ENCODE data around the gene TAS1R2. TPM values are rescaled to one million over a fixed set of nuclear protein-coding genes. Genes with fewer than 3 reads are reported as not detected.

The TAS1R2 gene
- total RNA-seq, 1 donor from 2014 or later, result not detected

DNA sequence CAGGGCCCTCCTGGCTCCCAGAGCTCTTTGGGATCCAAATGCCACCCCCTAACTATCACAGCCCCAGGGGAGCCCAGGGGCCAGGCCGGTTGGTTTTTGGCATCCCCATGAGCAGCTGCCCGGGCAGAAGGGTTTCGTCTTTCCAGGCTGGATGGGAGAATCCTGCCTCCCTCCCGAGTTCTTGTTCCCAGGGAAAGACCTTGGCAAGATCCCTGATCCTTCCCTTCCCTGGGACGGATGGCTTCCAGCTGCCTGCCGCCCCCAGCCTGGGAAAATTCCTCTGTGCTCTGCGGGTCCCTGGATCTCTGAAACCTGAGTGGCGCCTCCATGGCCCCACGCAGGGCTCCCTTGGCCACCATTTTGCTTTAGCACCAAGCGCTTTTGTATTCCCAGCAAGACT is 55.6 kb downstream of the TAS1R2 start:
- peaks cover 8% of the 10 kb centered on the region for H3K27me3 Mint-ChIP-seq (ENCODE audit: insufficient read depth, low read depth)
- H3K4me1 Mint-ChIP-seq, result peaks cover 5% of the 10 kb centered on the region
- H3K4me3 Mint-ChIP-seq, result no peak overlapping the region
- H3K4me2 ChIP-seq, result no peak overlapping the region
- H3K27ac Mint-ChIP-seq, result no peak overlapping the region
- no peak overlapping the region for H3K4me3 ChIP-seq
- H4K20me1 ChIP-seq (ENCODE audit: low read depth), result no peaks in the 10 kb centered on the region
- H3K9me3 Mint-ChIP-seq, result no peaks in the 10 kb centered on the region
- no peak overlapping the region for H3K9ac ChIP-seq
- H3K36me3 Mint-ChIP-seq, result no peaks in the 10 kb centered on the region
- no peak for DNase-seq (ENCODE audit: low spot score)
- no peak overlapping the region for H3K27ac ChIP-seq
- no peaks in the 10 kb centered on the region for H3K79me2 ChIP-seq (ENCODE audit: low read depth)
- no peaks in the 10 kb centered on the region for H3K9me3 ChIP-seq (ENCODE audit: low read depth)
- H3K36me3 ChIP-seq, result no peaks in the 10 kb centered on the region
- H3K27me3 ChIP-seq, result no peaks in the 10 kb centered on the region
- no peaks in the 10 kb centered on the region for H3F3A ChIP-seq (ENCODE audit: low read depth)
- no peak for TF ChIP-seq EZH2 (IDR thresholded peaks at IDR 0.05)
- TF ChIP-seq, protein P1, sequence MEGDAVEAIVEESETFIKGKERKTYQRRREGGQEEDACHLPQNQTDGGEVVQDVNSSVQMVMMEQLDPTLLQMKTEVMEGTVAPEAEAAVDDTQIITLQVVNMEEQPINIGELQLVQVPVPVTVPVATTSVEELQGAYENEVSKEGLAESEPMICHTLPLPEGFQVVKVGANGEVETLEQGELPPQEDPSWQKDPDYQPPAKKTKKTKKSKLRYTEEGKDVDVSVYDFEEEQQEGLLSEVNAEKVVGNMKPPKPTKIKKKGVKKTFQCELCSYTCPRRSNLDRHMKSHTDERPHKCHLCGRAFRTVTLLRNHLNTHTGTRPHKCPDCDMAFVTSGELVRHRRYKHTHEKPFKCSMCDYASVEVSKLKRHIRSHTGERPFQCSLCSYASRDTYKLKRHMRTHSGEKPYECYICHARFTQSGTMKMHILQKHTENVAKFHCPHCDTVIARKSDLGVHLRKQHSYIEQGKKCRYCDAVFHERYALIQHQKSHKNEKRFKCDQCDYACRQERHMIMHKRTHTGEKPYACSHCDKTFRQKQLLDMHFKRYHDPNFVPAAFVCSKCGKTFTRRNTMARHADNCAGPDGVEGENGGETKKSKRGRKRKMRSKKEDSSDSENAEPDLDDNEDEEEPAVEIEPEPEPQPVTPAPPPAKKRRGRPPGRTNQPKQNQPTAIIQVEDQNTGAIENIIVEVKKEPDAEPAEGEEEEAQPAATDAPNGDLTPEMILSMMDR (IDR thresholded peaks at IDR 0.05), result no peak
- no peak for TF ChIP-seq EZH2phosphoT487 (IDR thresholded peaks at IDR 0.05)
- no peak overlapping the region for H2AFZ ChIP-seq (replicated peaks)
- H3K4me1 ChIP-seq, result peaks cover 12% of the 10 kb centered on the region

DNA sequence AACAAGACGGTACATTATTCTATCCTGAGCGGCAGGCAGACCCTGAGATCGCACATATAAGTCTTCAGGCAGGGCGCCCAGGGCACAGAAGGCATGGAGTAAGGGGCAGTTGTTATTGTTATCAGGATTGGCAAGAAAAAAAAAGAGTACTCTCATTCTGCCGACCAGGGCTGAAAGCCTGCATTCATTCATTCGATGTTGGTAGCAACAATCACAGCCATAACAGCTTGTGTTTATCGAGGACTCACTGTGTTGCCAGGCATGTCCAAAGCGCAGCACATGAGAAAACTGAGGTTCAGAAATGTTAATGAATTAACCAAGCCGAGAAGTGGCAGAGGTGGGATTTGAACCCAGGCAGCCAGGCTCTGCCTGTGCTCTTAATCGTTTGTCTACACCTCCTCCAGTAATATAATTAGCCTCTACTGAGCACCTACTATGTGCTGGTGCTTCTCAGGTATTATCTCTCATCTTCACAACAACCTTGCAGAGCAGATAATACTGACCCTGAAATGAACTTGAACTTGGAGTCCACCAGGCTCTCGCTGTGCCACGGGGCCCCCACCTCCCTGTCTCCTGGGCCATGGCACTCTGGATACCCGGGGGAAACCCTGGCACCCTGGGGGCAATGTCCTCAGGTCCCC is 56.2 kb downstream of the TAS1R2 start:
- DNase-seq (ENCODE audit: low spot score), result no peak
- no peaks in the 10 kb centered on the region for H3K9me3 ChIP-seq (ENCODE audit: low read depth)

DNA sequence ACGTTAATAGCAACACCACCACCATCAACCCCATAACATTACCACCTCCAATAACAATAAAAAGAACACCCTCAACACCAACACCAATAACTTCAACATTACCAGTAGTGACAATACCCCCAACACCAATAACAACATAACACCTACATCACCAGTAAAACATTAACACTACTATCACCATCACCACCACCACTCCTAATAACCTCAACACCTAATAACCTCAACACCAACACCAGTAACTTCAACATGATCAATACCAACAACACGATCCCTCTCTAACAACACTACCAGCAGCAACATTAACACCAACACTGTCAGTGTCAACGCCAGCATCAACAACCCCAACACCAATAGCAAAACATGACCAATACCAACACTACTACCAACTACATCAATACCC is 57.2 kb downstream of the TAS1R2 start:
- no peaks in the 10 kb centered on the region for H4K20me1 ChIP-seq (ENCODE audit: low read depth)
- H3K9ac ChIP-seq, result no peak overlapping the region
- no peaks in the 10 kb centered on the region for H3K36me3 Mint-ChIP-seq
- no peaks in the 10 kb centered on the region for H3K79me2 ChIP-seq (ENCODE audit: low read depth)
- no peak for DNase-seq (ENCODE audit: low spot score)
- H3K4me1 ChIP-seq, result peaks cover 12% of the 10 kb centered on the region
- H3K9me3 ChIP-seq (ENCODE audit: low read depth), result no peaks in the 10 kb centered on the region
- H3K27ac ChIP-seq, result no peak overlapping the region
- H3K36me3 ChIP-seq, result no peaks in the 10 kb centered on the region
- no peak overlapping the region for H3K4me3 ChIP-seq
- no peaks in the 10 kb centered on the region for H3K9me3 Mint-ChIP-seq
- H2AFZ ChIP-seq (replicated peaks), result no peak overlapping the region
- no peak overlapping the region for H3K4me2 ChIP-seq
- no peaks in the 10 kb centered on the region for H3F3A ChIP-seq (ENCODE audit: low read depth)
- peaks cover 5% of the 10 kb centered on the region for H3K4me1 Mint-ChIP-seq
- no peak overlapping the region for H3K27ac Mint-ChIP-seq
- H3K4me3 Mint-ChIP-seq, result no peak overlapping the region
- H3K27me3 ChIP-seq, result no peaks in the 10 kb centered on the region
- TF ChIP-seq, protein P1 (IDR thresholded peaks at IDR 0.05), result no peak
- no peak for TF ChIP-seq EZH2 (IDR thresholded peaks at IDR 0.05)
- H3K27me3 Mint-ChIP-seq (ENCODE audit: insufficient read depth, low read depth), result peaks cover 6% of the 10 kb centered on the region

More for the DNA sequence above, 56.2 kb downstream of the TAS1R2 start:
- Mint-ChIP-seq H3K27me3 (ENCODE audit: insufficient read depth, low read depth) (peaks cover 8% of the 10 kb centered on the region), H3K4me3 (no peak overlapping the region), H3K36me3 (no peaks in the 10 kb centered on the region), H3K9me3 (no peaks in the 10 kb centered on the region), H3K27ac (no peak overlapping the region), H3K4me1 (peaks cover 5% of the 10 kb centered on the region)
- Histone ChIP-seq H3K27me3 (no peaks in the 10 kb centered on the region), H3K4me1 (peaks cover 12% of the 10 kb centered on the region), H3K27ac (no peak overlapping the region), H3K79me2 (ENCODE audit: low read depth) (no peaks in the 10 kb centered on the region), H2AFZ (replicated peaks) (no peak overlapping the region), H3K4me2 (no peak overlapping the region), H3F3A (ENCODE audit: low read depth) (no peaks in the 10 kb centered on the region), H3K36me3 (no peaks in the 10 kb centered on the region), H3K4me3 (no peak overlapping the region), H3K9ac (no peak overlapping the region), H4K20me1 (ENCODE audit: low read depth) (no peaks in the 10 kb centered on the region)
- TF ChIP-seq, protein P1 (IDR thresholded peaks at IDR 0.05), result no peak
- TF ChIP-seq EZH2phosphoT487 (IDR thresholded peaks at IDR 0.05) (no peak), EZH2 (IDR thresholded peaks at IDR 0.05) (no peak)

All from neural progenitor cell (in vitro differentiated cells).